Activated T-helper 1 cell treated with anti-CD3 and anti-CD28 coated beads, Interleukin-12 subunit alpha, Interleukin-12 subunit beta, Interleukin-2, Interleukin-4 antibody, amounts not matched to agents 30 ng/mL and 10 ng/mL and 1 ng/mL, durations not matched to agents 14 hours and 24 hours and 36 hours (primary cell): ENCODE data around the gene RAB24. TPM values are rescaled to one million over a fixed set of nuclear protein-coding genes. Genes with fewer than 3 reads are reported as not detected.
"Not testable (repeated sequence)": the region's sequence is repeated elsewhere in the genome, so short reads cannot be mapped to it uniquely, and the experiment has no call there.

Source experiments
- DNase-seq: peaks from one replicate; pipeline ENCODE4 v3.0.0; 2021; ENCODE audit warnings: low spot score
- H3K27ac Mint-ChIP-seq: one replicate; pipeline ENCODE4 v1.8.0; 2021; ENCODE audit warnings: mild to moderate bottlenecking, mixed read lengths
- H3K27me3 Mint-ChIP-seq: one replicate; pipeline ENCODE4 v1.8.0; 2022; ENCODE audit warnings: mild to moderate bottlenecking, moderate library complexity, mixed read lengths; ENCODE audit not compliant: insufficient read depth
- H3K36me3 Mint-ChIP-seq: one replicate; pipeline ENCODE4 v1.8.0; 2021; ENCODE audit warnings: low read depth, mixed read lengths
- H3K4me1 Mint-ChIP-seq: one replicate; pipeline ENCODE4 v1.8.0; 2021; ENCODE audit warnings: low read depth, mixed read lengths
- H3K4me3 Mint-ChIP-seq: one replicate; pipeline ENCODE4 v1.8.0; 2021; ENCODE audit warnings: mild to moderate bottlenecking, moderate library complexity, mixed read lengths
- H3K9me3 Mint-ChIP-seq: one replicate; pipeline ENCODE4 v1.8.0; 2021; ENCODE audit warnings: mixed read lengths
- intact Hi-C: fragments of 100-400 bp; cut with micrococcal nuclease; formaldehyde crosslinking; loops from one replicate; pipeline ENCODE4 v1.15.1; 2024
- total RNA-seq: library from RNA; stranded (reverse); gene quantifications from 2 replicates; pipeline ENCODE4 v1.2.3, GENCODE V29; 2022

RAB24 gene
- 19.7 and 22.4 TPM in 2 replicates for total RNA-seq

DNA sequence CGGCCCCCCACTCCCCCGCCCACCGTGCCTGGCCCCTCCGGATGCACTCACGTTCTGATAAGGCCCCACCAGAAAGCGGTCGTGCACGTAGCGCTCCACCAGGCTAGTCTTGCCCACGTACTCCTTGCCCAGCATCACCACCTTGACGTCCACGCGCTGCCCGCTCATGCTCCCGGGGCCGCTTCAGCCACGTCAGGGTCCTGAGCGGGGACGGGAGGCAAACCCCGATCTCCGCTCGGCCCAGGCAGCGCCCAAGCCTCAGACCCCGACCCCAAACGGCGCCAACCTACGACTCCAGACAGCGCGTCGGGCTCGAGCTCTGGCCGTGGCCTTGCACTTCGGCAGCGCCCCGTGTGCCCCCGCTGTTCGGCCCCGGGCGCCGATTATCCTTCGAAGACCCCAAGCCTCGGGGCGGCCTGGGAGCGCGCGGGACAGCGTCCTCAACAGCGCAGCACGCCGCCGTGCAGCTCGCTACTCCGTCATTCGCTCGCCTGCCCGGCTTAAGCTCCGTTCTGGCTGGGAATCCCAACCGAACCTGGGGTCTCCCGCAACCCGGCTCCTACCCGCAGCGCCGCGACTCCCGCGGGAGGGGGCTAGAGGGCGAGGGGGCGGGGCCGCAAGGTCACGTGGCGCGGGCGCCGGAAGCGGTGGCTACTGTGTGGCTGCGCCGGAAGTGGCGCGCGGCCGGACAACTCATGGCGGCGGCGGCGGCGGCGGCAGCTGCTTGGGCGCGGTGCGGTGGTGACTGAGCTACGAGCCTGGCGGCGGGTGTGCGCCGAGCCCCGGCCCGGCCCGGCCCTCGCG, at the start of gene RAB24, which contains the start of gene PRELID1:
Gene RAB24 (minus strand): TSS at position 599 of the 804 bp plus-strand sequence. CDS start 431 bp downstream, at position 168.
Gene PRELID1 (plus strand): TSS at position 679 of the 804 bp plus-strand sequence. CDS start 187 bp downstream, outside the sequence.
- Mint-ChIP-seq H3K9me3 (no peaks in the 10 kb centered on the region), H3K36me3 (peaks cover 59% of the 10 kb centered on the region), H3K4me1 (peaks cover 75% of the 10 kb centered on the region)

DNA sequence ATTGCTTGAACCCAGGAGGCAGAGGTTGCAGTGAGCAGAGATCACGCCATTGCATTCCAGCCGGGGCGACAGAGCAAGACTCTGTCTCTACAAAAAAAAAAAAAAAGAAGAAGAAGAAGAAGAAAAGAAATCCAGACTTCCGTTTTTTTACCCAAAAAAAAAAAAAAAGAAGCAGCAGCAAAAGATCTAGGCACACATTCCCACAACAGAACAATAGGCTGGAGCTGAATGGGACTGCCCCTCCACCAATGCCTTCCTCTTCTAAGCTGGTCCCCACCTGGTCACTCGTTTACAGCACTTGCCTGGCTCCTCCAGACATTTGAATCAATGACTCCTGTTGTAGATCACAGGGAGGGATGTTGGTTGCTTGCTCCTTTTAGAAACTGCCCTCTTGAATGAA, 49.6 kb upstream of the RAB24 start:
- no peak for DNase-seq
- no peaks in the 10 kb centered on the region for H3K27me3 Mint-ChIP-seq
- peak overlapping the region; percentile 40 for H3K4me3 Mint-ChIP-seq
- peaks cover 10% of the 10 kb centered on the region for H3K36me3 Mint-ChIP-seq
- peaks cover 47% of the 10 kb centered on the region for H3K4me1 Mint-ChIP-seq
- H3K27ac Mint-ChIP-seq: no peak overlapping the region
- peaks cover 19% of the 10 kb centered on the region for H3K9me3 Mint-ChIP-seq
- intact Hi-C loops: loop anchor here (10.0 kb wide), 1 partner anchor 818 kb away; the partner anchor contains the start of gene RNF44

More for the DNA sequence above, at the start of gene RAB24, which contains the start of gene PRELID1:
- DNase-seq: peak; percentile 86
- Mint-ChIP-seq H3K27ac (peak within 1 kb of the TSS; percentile 84), H3K4me3 (peak within 1 kb of the TSS; percentile 93), H3K27me3 (no peaks in the 10 kb centered on the region)
- intact Hi-C loops: loop anchor here (1.0 to 5.0 kb wide), 5 partner anchors 8 to 914 kb away; partner anchors contain the start of genes FAF2, MXD3 and NSD1

DNA sequence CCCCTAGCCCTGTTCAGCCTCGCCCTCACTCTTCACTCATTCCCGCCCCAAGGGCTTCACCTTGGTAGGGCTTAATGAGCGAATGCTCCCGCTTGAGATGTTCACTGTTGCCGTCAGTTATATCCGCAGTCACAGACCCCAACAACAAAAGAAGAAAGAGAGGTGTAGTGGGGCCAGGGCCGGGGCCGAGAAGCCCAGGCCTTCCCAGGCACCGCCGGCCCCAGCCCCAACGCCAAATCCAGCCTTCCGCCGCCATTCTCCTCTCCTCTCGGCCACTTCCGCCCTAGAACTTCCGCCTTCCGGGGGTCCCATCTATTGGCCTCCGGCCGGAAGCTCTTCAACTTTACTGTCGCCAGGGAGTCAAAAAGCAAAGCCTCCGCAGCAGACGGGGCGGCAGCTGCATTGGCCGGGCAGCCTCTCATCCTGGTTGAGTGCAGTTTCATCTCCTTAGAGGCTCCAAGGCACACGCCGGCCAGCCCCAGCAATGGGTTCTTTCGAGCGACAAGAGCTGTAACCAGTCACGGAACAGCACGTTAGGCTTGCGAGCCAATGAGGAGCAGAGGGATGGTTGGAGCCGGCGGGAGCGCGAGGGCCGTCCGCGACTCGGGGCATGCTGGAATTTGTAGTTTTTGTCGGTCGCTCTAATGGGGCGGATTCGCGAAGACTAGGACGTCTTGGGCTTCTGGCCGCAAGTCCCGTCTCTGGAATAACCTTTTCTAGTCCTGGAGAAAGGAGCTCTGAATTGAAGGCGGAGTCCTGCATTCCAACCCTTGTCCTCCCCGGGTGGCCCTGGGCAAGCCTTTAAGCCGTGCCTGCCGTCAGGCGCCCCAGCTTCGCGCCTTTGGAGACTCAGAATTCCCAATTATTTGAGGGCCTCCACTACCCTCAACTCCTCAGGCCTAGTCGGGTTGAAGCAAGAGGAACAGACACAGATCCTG, 48.1 kb upstream of the RAB24 start, which contains the start of gene LMAN2:
Gene LMAN2 (minus strand): TSS at position 277 of the 938 bp plus-strand sequence. CDS start 21 bp downstream, at position 256.
- Mint-ChIP-seq H3K9me3 (peaks cover 19% of the 10 kb centered on the region), H3K4me1 (peaks cover 47% of the 10 kb centered on the region), H3K4me3 (peak within 1 kb of the TSS; percentile 98), H3K27me3 (no peaks in the 10 kb centered on the region), H3K27ac (peak within 1 kb of the TSS; percentile 100), H3K36me3 (peaks cover 19% of the 10 kb centered on the region)
- DNase-seq: peak; percentile 90
- intact Hi-C loops: loop anchor here (1.0 to 10.0 kb wide), 6 partner anchors 13 to 963 kb away; partner anchors contain the start of genes HIGD2A, NOP16 and RNF44

DNA sequence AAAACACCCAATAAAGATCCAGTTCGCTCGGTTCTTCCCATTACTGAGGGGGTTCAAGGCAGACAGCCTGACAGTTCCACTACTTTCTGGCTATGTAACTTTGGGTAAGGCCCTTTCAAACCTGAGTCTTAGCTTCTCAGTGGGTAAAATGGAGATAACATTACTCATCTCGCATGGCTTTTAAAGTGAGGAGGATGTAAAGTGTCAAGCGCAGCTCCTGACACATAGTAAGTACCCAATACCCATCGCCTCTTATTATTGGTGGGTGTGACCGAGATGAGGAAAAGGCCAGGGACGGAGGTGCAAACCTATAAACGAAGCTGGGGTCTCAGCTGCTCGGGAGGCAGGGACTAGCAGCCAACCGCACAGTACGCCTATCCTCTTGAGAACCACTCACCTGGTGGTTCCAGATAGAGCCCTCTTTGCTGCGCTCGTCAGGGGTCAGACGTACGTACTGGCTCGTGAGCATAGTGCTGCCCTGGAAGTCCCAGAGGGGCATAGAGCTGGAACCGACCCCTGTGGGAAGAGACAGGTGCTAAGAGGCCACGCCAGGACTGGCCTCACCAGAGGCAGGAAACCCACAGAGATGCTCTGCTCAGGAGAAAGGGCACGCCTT, 47.4 kb upstream of the RAB24 start:
- Mint-ChIP-seq H3K4me3 (peak overlapping the region; percentile 98), H3K9me3 (peaks cover 18% of the 10 kb centered on the region), H3K27me3 (no peaks in the 10 kb centered on the region), H3K36me3 (peaks cover 20% of the 10 kb centered on the region), H3K4me1 (peaks cover 46% of the 10 kb centered on the region), H3K27ac (peak overlapping the region; percentile 100)
- intact Hi-C loops: loop anchor here (1.0 to 10.0 kb wide), 6 partner anchors 13 to 963 kb away; partner anchors contain the start of genes HIGD2A, NOP16 and RNF44
- DNase-seq: no peak

DNA sequence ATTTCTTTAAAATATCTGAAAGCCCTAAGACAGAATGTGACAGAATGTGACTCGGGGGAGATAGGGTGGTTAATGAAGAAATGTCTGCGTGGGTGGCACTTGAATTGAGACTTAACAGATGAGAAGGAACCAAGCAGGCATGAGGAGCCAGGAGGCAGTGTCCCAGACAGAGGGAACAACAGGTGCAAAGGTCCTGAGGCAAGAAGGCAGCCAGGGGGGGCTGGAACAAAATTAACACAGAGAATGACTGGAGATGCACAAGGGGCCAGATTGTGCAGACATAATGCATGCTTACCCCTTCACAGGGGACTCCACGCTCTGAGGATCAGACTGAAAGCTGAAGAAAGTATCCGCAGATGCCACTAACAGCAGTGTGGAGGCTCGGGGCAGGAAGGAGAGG, 46.2 kb upstream of the RAB24 start:
- H3K4me1 Mint-ChIP-seq: peaks cover 43% of the 10 kb centered on the region
- peak overlapping the region; percentile 69 for H3K27ac Mint-ChIP-seq
- DNase-seq: no peak
- no peaks in the 10 kb centered on the region for H3K27me3 Mint-ChIP-seq
- H3K4me3 Mint-ChIP-seq: peak overlapping the region; percentile 98
- peaks cover 20% of the 10 kb centered on the region for H3K36me3 Mint-ChIP-seq
- H3K9me3 Mint-ChIP-seq: peaks cover 7% of the 10 kb centered on the region
- intact Hi-C loops: loop anchor here (2.0 to 10.0 kb wide), 2 partner anchors 53 to 815 kb away; partner anchors contain the start of gene RNF44

DNA sequence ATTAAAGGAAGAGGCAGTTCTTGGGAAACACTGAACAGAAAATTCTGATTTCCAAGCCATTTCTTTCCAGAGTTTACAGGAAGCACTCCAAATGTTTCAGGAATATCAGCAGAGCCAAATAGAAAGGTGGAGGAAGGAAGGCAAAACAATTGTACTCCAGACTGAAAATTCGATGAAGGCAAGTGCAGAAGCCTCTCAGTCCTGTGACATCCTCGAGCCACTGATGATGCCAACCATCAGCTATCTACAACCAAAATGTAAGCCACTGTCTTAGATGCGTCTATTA, 45.8 kb upstream of the RAB24 start:
- H3K27ac Mint-ChIP-seq: peak overlapping the region; percentile 69
- H3K27me3 Mint-ChIP-seq: no peaks in the 10 kb centered on the region
- intact Hi-C loops: no loop called here
- peaks cover 22% of the 10 kb centered on the region for H3K36me3 Mint-ChIP-seq
- H3K4me1 Mint-ChIP-seq: peaks cover 43% of the 10 kb centered on the region
- DNase-seq: no peak
- H3K9me3 Mint-ChIP-seq: peaks cover 2% of the 10 kb centered on the region
- peak overlapping the region; percentile 98 for H3K4me3 Mint-ChIP-seq

DNA sequence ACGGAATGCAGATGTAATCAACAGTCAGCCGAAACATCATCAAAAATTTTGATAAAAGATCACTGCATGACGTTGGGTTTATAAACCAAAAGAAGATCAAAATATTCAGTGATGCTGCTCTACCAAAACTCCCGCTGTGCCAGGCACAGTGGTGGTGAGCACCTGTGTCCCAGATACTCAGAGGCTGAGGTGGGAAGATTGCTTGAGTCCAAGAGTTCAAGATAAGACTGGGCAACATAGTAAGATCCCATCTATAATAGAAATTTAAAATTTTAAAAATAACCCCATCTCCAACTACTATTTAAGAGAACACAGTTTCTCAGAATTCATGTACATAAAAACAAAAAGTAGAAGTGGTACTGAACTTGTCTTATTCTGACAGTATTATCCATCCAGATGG, 44.2 kb upstream of the RAB24 start:
- Mint-ChIP-seq H3K27me3 (no peaks in the 10 kb centered on the region), H3K9me3 (no peaks in the 10 kb centered on the region), H3K36me3 (peaks cover 25% of the 10 kb centered on the region), H3K4me3 (no peak overlapping the region), H3K4me1 (peaks cover 43% of the 10 kb centered on the region), H3K27ac (no peak overlapping the region)
- DNase-seq: no peak
- intact Hi-C loops: no loop called here

DNA sequence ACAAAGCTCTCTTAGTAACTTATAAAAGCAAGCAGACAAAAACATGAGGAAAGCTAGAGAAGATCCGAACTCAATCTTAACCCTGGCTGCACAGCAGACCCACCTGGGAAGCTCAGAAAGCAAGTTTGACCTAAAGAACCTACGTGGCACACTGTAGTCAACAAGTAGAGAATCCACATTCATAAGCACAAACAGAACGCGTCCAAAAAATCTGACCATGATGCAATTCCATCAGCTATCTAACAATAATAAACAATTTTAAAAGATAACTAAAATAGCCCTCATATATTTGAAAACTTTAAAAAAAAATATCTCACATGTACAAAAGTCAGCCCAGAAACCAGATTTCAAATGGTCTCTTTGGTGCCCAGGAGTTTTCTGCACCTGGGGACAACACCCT, 43.3 kb upstream of the RAB24 start:
- no peak for DNase-seq
- Mint-ChIP-seq H3K9me3 (no peaks in the 10 kb centered on the region), H3K4me3 (no peak overlapping the region), H3K4me1 (peaks cover 39% of the 10 kb centered on the region), H3K27ac (no peak overlapping the region), H3K36me3 (peaks cover 29% of the 10 kb centered on the region), H3K27me3 (no peaks in the 10 kb centered on the region)
- intact Hi-C loops: no loop called here

DNA sequence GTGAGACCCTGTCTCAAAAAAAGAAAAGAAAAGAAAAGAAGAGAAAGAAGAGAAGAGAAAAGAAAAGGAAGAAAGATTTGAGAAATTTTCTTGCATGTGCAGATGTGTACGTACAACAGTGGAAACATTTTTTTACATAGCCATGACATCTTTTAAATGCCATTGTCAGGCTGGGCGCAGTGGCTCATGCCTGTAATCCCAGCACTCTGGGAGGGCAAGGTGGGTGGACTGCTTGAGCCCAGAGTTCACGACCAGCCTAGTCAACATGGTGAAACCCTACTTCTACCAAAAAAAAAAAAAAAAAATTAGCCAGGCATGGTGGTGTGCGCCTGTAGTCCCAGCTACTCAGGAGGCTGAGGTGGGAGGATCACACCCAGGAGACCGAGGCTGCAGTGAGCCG, 41.4 kb upstream of the RAB24 start:
- intact Hi-C loops: no loop called here
- no peaks in the 10 kb centered on the region for H3K9me3 Mint-ChIP-seq
- no peaks in the 10 kb centered on the region for H3K27me3 Mint-ChIP-seq
- no peak for DNase-seq
- H3K27ac Mint-ChIP-seq: no peak overlapping the region
- peaks cover 32% of the 10 kb centered on the region for H3K4me1 Mint-ChIP-seq
- H3K4me3 Mint-ChIP-seq: no peak overlapping the region
- peaks cover 39% of the 10 kb centered on the region for H3K36me3 Mint-ChIP-seq

DNA sequence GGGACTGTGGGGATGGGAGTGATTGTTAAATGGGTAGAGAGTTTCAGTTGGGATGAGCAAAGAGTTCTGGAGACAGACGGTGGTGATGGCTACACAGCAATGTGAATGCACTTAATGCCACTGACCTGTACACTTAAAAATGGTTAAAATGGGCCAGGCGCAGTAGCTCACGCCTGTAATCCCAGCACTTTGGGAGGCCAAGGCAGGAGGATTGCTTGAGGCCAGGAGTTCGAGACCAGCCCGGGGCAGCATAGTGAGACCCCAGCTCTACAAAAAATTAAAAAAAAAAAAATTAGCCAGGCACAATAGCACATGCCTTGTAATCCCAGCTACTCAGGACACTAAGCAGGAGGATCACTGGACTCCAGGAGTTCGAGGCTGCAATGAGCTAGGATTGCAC, 40.3 kb upstream of the RAB24 start:
- DNase-seq: no peak
- Mint-ChIP-seq H3K36me3 (peaks cover 39% of the 10 kb centered on the region), H3K4me3 (no peak overlapping the region), H3K27me3 (no peaks in the 10 kb centered on the region), H3K9me3 (no peaks in the 10 kb centered on the region), H3K4me1 (peaks cover 28% of the 10 kb centered on the region), H3K27ac (no peak overlapping the region)
- intact Hi-C loops: no loop called here

DNA sequence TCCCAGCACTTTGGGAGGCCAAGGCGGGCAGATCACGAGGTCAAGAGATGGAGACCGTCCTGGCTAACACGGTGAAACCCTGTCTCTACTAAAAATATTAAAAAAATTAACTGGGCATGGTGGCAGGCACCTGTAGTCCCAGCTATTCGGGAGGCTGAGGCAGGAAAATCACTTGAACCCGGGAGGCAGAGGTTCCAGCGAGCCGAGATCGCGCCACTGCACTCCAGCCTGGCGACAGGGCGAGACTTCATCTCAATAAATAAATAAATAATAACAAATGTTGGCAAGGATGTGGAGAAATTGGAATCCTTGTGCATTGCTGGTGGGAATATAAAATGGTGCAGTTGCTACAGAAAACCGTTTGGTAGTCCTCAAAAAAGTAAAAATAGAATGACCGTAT, 39.5 kb upstream of the RAB24 start:
- intact Hi-C loops, H3K27ac Mint-ChIP-seq, DNase-seq, H3K27me3 Mint-ChIP-seq, H3K9me3 Mint-ChIP-seq, H3K4me3 Mint-ChIP-seq: not testable (repeated sequence)
- peaks cover 28% of the 10 kb centered on the region for H3K4me1 Mint-ChIP-seq
- H3K36me3 Mint-ChIP-seq: peaks cover 39% of the 10 kb centered on the region

DNA sequence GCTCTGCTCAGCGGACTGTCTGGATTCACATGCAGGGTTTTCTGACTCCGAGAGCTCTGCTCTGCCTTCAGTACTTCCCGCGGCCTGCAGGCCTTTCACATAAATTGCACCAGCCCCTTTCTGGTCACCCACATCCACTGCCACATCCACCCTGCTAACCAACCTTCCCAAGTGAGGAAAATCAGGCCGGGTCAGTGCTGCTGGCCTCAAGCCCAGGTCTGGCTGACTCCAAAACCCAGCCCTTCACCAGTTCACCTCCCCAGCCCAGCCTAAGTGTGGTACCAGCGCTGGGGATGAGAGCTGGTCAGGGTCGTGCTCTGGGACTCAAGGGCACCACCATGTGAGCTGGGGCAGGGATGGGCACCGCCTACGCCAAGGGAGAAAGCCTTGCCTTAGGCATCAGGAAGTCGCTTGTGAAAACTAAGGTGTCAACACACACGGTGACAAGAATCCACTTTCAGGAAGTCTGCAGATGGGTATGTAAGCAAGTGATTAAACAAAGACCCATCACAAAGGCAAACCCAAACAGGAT, 35.7 kb upstream of the RAB24 start:
- DNase-seq: no peak
- Mint-ChIP-seq H3K4me1 (peaks cover 10% of the 10 kb centered on the region), H3K27me3 (no peaks in the 10 kb centered on the region), H3K27ac (peak overlapping the region; percentile 35), H3K36me3 (peaks cover 44% of the 10 kb centered on the region), H3K9me3 (no peaks in the 10 kb centered on the region), H3K4me3 (no peak overlapping the region)
- intact Hi-C loops: no loop called here
